Measurements from ENCODE around the gene LINGO4. TPM values are rescaled to one million over a fixed set of nuclear protein-coding genes. Genes with fewer than 3 reads are reported as not detected.

The LINGO4 gene
- total RNA-seq, 1 donor from 2014 or later, result 0.13 TPM

DNA sequence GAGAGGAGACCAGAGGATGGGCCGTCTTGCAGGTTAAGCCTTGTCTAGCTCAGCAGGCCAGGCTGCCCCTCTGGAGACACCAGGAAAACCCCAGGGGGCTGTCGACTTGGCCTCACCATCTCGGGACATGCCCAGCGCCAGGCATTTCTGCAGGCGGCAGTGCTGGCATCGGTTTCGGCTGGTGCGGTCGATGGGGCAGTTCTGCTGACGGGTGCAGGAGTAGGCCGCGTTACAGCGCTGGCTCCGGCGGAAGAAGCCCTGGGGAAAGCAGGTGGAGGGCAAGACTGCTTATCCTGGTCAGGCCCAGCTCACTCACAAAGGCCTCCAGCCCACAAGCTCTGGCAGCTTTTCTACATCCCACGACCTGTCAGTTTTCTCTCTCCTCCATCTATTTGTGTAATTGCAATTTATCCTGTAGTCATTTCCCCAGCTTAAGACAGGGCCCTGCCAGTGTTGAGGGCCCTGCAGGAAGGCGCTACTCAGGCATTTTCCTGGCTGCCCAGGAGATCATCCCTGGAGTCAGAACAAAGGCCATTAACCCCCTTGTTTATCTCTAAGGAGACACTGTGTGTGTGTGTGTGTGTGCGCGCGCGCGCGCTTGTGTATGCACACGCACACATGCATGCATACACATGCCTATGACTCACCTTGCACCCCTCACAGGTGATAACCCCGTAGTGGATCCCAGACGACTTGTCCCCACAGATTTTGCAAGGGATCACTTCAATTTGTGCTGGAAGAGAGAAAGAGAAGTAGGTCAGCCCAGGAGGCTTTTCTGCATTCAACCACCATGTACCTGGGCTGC lies 11.5 kb upstream of the LINGO4 start:
- H3K9me3 Mint-ChIP-seq (ENCODE audit: unreplicated experiment), result no peaks in the 10 kb centered on the region
- H3K4me1 Mint-ChIP-seq (ENCODE audit: unreplicated experiment), result peaks cover 22% of the 10 kb centered on the region
- no peak overlapping the region for H3K4me3 Mint-ChIP-seq (ENCODE audit: unreplicated experiment)
- no peak overlapping the region for H3K27ac Mint-ChIP-seq (ENCODE audit: unreplicated experiment)
- H3K27me3 Mint-ChIP-seq (ENCODE audit: unreplicated experiment), result peaks cover 3% of the 10 kb centered on the region
- DNase-seq (ENCODE audit: low spot score), result no peak
- no peaks in the 10 kb centered on the region for H3K36me3 Mint-ChIP-seq (ENCODE audit: low read depth, unreplicated experiment)
- TF ChIP-seq, protein P1, sequence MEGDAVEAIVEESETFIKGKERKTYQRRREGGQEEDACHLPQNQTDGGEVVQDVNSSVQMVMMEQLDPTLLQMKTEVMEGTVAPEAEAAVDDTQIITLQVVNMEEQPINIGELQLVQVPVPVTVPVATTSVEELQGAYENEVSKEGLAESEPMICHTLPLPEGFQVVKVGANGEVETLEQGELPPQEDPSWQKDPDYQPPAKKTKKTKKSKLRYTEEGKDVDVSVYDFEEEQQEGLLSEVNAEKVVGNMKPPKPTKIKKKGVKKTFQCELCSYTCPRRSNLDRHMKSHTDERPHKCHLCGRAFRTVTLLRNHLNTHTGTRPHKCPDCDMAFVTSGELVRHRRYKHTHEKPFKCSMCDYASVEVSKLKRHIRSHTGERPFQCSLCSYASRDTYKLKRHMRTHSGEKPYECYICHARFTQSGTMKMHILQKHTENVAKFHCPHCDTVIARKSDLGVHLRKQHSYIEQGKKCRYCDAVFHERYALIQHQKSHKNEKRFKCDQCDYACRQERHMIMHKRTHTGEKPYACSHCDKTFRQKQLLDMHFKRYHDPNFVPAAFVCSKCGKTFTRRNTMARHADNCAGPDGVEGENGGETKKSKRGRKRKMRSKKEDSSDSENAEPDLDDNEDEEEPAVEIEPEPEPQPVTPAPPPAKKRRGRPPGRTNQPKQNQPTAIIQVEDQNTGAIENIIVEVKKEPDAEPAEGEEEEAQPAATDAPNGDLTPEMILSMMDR (IDR thresholded peaks at IDR 0.05; ENCODE audit: unreplicated experiment), result no peak

DNA sequence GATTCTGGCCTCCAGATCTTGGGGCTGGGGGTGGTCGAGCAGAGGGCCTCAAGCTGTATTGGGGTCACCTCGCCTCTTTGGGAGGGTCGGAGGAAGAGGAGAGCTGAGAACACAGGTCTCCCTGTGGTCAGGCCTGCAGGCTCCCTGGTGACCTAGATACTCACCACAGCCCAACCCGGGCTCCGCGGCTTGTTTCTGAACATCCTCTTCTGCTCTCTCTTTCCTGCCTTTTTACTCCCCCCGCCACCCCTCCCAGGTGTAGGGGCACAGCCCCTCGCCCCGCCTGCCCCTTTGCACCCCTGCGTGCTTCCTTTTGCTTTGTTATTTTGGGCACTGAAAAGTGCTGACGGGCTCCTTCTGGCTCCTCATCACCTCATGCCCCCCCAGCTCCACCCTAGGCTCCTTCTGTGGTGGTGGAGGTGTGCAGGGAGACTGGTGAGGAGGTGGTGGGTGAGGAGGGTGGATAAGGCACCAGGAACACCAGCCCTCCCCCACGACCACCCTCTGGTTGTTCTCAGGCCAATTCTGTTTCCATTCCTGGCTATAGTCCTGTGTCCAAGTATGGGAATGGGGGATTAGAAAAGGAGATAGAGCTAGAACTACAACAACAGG lies 10.6 kb upstream of the LINGO4 start:
- H3K27ac Mint-ChIP-seq (ENCODE audit: unreplicated experiment), result no peak overlapping the region
- peaks cover 22% of the 10 kb centered on the region for H3K4me1 Mint-ChIP-seq (ENCODE audit: unreplicated experiment)
- no peaks in the 10 kb centered on the region for H3K9me3 Mint-ChIP-seq (ENCODE audit: unreplicated experiment)
- TF ChIP-seq, protein P1 (IDR thresholded peaks at IDR 0.05; ENCODE audit: unreplicated experiment), result no peak
- no peaks in the 10 kb centered on the region for H3K36me3 Mint-ChIP-seq (ENCODE audit: low read depth, unreplicated experiment)
- H3K4me3 Mint-ChIP-seq (ENCODE audit: unreplicated experiment), result peak overlapping the region; percentile 52
- H3K27me3 Mint-ChIP-seq (ENCODE audit: unreplicated experiment), result peaks cover 3% of the 10 kb centered on the region
- no peak for DNase-seq (ENCODE audit: low spot score)

DNA sequence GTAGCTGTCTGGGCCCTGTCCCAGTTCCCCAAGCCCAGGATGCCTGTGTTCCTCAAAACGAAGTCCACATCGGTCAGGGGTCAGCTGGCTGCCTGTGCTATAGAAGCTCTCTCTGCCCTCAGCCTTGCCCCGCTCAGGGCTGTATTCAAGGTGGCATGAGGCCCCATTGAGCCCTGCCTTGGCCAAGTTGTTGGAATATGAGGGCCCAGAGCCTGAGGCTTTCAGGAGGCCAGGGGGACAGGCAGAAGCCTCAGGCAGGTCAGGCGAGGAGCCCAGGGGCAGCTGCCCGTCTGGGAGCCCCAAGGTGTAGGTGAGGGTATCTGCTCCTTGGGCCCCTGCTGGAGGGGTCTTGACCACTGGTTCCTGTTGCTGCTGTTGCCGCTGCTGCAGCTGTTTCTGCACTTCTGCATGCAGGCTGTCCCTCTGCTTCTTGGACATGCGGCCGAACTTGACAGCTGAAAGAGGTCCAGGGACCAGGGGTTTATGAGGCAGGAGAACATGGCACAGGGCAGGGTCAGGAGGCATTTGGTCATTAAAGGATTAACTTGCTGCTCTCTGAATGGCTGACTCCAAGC lies 9.8 kb upstream of the LINGO4 start:
- no peak overlapping the region for H3K4me3 Mint-ChIP-seq (ENCODE audit: unreplicated experiment)
- no peaks in the 10 kb centered on the region for H3K9me3 Mint-ChIP-seq (ENCODE audit: unreplicated experiment)
- no peak for DNase-seq (ENCODE audit: low spot score)
- no peak overlapping the region for H3K27ac Mint-ChIP-seq (ENCODE audit: unreplicated experiment)
- H3K36me3 Mint-ChIP-seq (ENCODE audit: low read depth, unreplicated experiment), result no peaks in the 10 kb centered on the region
- peaks cover 25% of the 10 kb centered on the region for H3K4me1 Mint-ChIP-seq (ENCODE audit: unreplicated experiment)
- TF ChIP-seq, protein P1 (IDR thresholded peaks at IDR 0.05; ENCODE audit: unreplicated experiment), result no peak
- H3K27me3 Mint-ChIP-seq (ENCODE audit: unreplicated experiment), result peaks cover 4% of the 10 kb centered on the region

DNA sequence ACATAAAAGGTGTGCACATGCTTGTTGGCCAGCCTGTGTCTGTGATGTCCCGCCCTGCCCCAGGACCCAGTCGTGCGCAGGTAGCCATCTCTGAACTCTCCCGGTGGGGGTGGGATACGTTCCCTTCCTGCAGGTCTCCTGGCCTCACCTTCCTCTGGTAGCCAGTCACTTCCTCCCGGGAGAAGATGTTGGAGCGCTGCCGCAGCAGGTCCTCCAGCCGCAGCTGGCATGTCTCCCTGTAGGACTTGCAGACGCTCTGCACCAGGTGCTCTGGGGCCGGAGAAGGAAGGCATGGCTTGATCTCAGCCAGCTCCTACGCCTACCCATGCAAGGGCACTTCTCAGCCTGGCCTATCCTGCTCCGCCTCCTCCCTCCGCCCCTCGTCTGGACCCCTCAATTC lies 9.2 kb upstream of the LINGO4 start:
- TF ChIP-seq, protein P1 (IDR thresholded peaks at IDR 0.05; ENCODE audit: unreplicated experiment), result no peak
- no peaks in the 10 kb centered on the region for H3K36me3 Mint-ChIP-seq (ENCODE audit: low read depth, unreplicated experiment)
- H3K27ac Mint-ChIP-seq (ENCODE audit: unreplicated experiment), result no peak overlapping the region
- no peak overlapping the region for H3K4me3 Mint-ChIP-seq (ENCODE audit: unreplicated experiment)
- H3K27me3 Mint-ChIP-seq (ENCODE audit: unreplicated experiment), result peaks cover 6% of the 10 kb centered on the region
- DNase-seq (ENCODE audit: low spot score), result no peak
- H3K4me1 Mint-ChIP-seq (ENCODE audit: unreplicated experiment), result peaks cover 31% of the 10 kb centered on the region
- no peaks in the 10 kb centered on the region for H3K9me3 Mint-ChIP-seq (ENCODE audit: unreplicated experiment)
